Measurements from ENCODE around the gene RNF150.

Gene RNF150

GRCh38 chr4:140924761-140925392 lies 208.4 kb downstream of the RNF150 start:
- DNase-seq (ENCODE audit: low read depth): no peak

- no peak for DNase-seq (ENCODE audit: low read depth)
Observed at GRCh38 chr4:140906993-140907962, 226.0 kb downstream of the RNF150 start.

- DNase-seq (ENCODE audit: low read depth): no peak
Observed at GRCh38 chr4:140904904-140905303, 228.4 kb downstream of the RNF150 start.

GRCh38 chr4:140903522-140904475 lies 229.5 kb downstream of the RNF150 start:
- no peak for DNase-seq (ENCODE audit: low read depth)

GRCh38 chr4:140901736-140902336 lies 231.4 kb downstream of the RNF150 start:
- DNase-seq (ENCODE audit: low read depth): no peak

- no peak for DNase-seq (ENCODE audit: low read depth)
Observed at GRCh38 chr4:140893939-140894338, 239.3 kb downstream of the RNF150 start.

- no peak for DNase-seq (ENCODE audit: low read depth)
Observed at GRCh38 chr4:140888054-140888453, 245.2 kb downstream of the RNF150 start.

- DNase-seq (ENCODE audit: low read depth): no peak
Observed at GRCh38 chr4:140887467-140887866, 245.8 kb downstream of the RNF150 start.

GRCh38 chr4:140884431-140885058 lies 248.7 kb downstream of the RNF150 start:
- peak; percentile 69 for DNase-seq (ENCODE audit: low read depth)

GRCh38 chr4:140877781-140878180 lies 255.5 kb downstream of the RNF150 start:
- DNase-seq (ENCODE audit: low read depth): no peak

GRCh38 chr4:140876615-140877364 lies 256.5 kb downstream of the RNF150 start:
- DNase-seq (ENCODE audit: low read depth): no peak

- DNase-seq (ENCODE audit: low read depth): no peak
Observed at GRCh38 chr4:140875746-140876452, 257.4 kb downstream of the RNF150 start.

GRCh38 chr4:140874056-140874455 lies 259.2 kb downstream of the RNF150 start:
- DNase-seq (ENCODE audit: low read depth): no peak

GRCh38 chr4:140871368-140871767 lies 261.9 kb downstream of the RNF150 start:
- DNase-seq (ENCODE audit: low read depth): no peak

- no peak for DNase-seq (ENCODE audit: low read depth)
Observed at GRCh38 chr4:140870427-140870826, 262.8 kb downstream of the RNF150 start.

GRCh38 chr4:140869446-140869845 lies 263.8 kb downstream of the RNF150 start:
- DNase-seq (ENCODE audit: low read depth): no peak

GRCh38 chr4:140867356-140867755 lies 265.9 kb downstream of the RNF150 start:
- DNase-seq (ENCODE audit: low read depth): no peak

GRCh38 chr4:140866492-140867005 lies 266.7 kb downstream of the RNF150 start:
- no peak for DNase-seq (ENCODE audit: low read depth)

Measured in ELR (cell line).